ENCODE results near the gene ATF6.

The ATF6 gene

GRCh38 chr1:162009501-162010174 lies 243.5 kb downstream of the ATF6 start:
- no peak for DNase-seq (ENCODE audit: low read depth)
- H3K4me3 ChIP-seq (ENCODE audit: low read length): no peak overlapping the region
- TF ChIP-seq CTCF (conservative IDR thresholded peaks at IDR 0.05; ENCODE audit: low read length): no peak

- TF ChIP-seq CTCF (conservative IDR thresholded peaks at IDR 0.05; ENCODE audit: low read length): no peak
- no peak overlapping the region for H3K4me3 ChIP-seq (ENCODE audit: low read length)
- DNase-seq (ENCODE audit: low read depth): no peak
These were observed 244.0 kb downstream of the ATF6 start for GRCh38 chr1:162010175-162010506.

- DNase-seq (ENCODE audit: low read depth): peak; percentile 54
- TF ChIP-seq CTCF (conservative IDR thresholded peaks at IDR 0.05; ENCODE audit: low read length): no peak
- no peak overlapping the region for H3K4me3 ChIP-seq (ENCODE audit: low read length)
These were observed 245.4 kb downstream of the ATF6 start for GRCh38 chr1:162011337-162012012.

- DNase-seq (ENCODE audit: low read depth): no peak
- no peak for TF ChIP-seq CTCF (conservative IDR thresholded peaks at IDR 0.05; ENCODE audit: low read length)
These were observed 247.2 kb downstream of the ATF6 start for GRCh38 chr1:162013289-162013688.

More at GRCh38 chr1:162013289-162013688, 247.2 kb downstream of the ATF6 start:
- no peak overlapping the region for H3K4me3 ChIP-seq (ENCODE audit: low read length)
